Measurements from ENCODE around the gene ALDOB. TPM values are rescaled to one million over a fixed set of nuclear protein-coding genes. Genes with fewer than 3 reads are reported as not detected.

The ALDOB gene
- total RNA-seq, 2 experiments from 2014 or later: not detected

Other genes with a start within 250 kb of the ALDOB start
- gene BAAT, start 50.8 kb downstream of the ALDOB start, total RNA-seq: under 1 TPM in 1 of 2 experiments, not detected in 1; 0.08 TPM
- 10 to 100 TPM; 16.7 to 17.4 TPM for gene MRPL50, start 37.2 kb downstream of the ALDOB start, total RNA-seq
- gene ZNF189, start 36.9 kb downstream of the ALDOB start, total RNA-seq: 1 to 10 TPM; 8.3 to 8.6 TPM
- gene RNF20, start 98.1 kb upstream of the ALDOB start, total RNA-seq: 10 to 100 TPM; 39.9 to 43.3 TPM
- gene PPP3R2, start 159.2 kb upstream of the ALDOB start, total RNA-seq: not detected

Data from activated CD8-positive, alpha-beta memory T cell treated with anti-CD3 and anti-CD28 coated beads for 36 hours (primary cell).